K562 (cell line): ENCODE results near the gene SDSL. TPM values are rescaled to one million over a fixed set of nuclear protein-coding genes. Genes with fewer than 3 reads are reported as not detected.

Source experiments
- ATAC-seq: fragments of 200-7000 bp; cut with Tn5 transposase; 3 replicates; pipeline ENCODE4 v1.9.1; 2020; ENCODE audit warnings: moderate library complexity
- BruUV-seq: library from RNA; stranded (reverse); fragments of 400-500 nt; replicated peaks from 2 replicates; lab custom pipeline; 2021; lab: Mats Ljungman, UMichigan
- CTCF ChIA-PET: fragments of 300-600 bp; formaldehyde crosslinking; extraction: SDS; loops from one replicate; lab custom pipeline; 2021; ENCODE audit warnings: low intra/inter-chr PET ratio; lab: Yijun Ruan, JAX
- POLR2A ChIA-PET: fragments of 300-600, 350-650 bp; sonication (Branson Sonifier 250); formaldehyde crosslinking; extraction: SDS; loops from one replicate; lab custom pipeline; 2021; ENCODE audit warnings: antibody characterized with exemption, inconsistent platforms; lab: Yijun Ruan, JAX
- DNase-seq, 4 experiments: peaks; one replicate each; pipeline versions ENCODE4 v3.0.0 to v3.0.0-alpha.2; 2011 to 2018; ENCODE audit warnings: low spot score in 3 of 4, mixed read lengths in 3 of 4; ENCODE audit errors: extremely low read depth in 1 of 4
- FAIRE-seq: peaks from 2 replicates; lab custom pipeline; 2011; peaks lifted over from hg19 to GRCh38; lab: Jason Lieb, UNC
- H2AFZ ChIP-seq: 2 replicates; pipeline ENCODE4 v1.6.0; 2011; ENCODE audit warnings: low read depth, low read length, control low read depth, inconsistent platforms
- H3K27ac ChIP-seq: fragments of 200-600 bp; 3 replicates; pipeline ENCODE4 v1.8.0; 2011; ENCODE audit warnings: low read depth, mild to moderate bottlenecking, control low read depth, inconsistent platforms, low read length, moderate library complexity, mixed read lengths; ENCODE audit errors: extremely low read depth
- H3K27me3 ChIP-seq, 2 experiments: fragments of 300-600 bp in 1 of 2; 2 replicates in 1 of 2; 3 replicates in 1 of 2; pipeline versions ENCODE4 v1.6.0 to v1.8.0; 2011; ENCODE audit warnings: inconsistent platforms in 2 of 2, low read length in 2 of 2, mild to moderate bottlenecking in 1 of 2, mixed read lengths in 1 of 2, moderate library complexity in 1 of 2; ENCODE audit not compliant: control insufficient read depth in 2 of 2, insufficient read depth in 2 of 2
- H3K36me3 ChIP-seq: fragments of 300-600 bp; 3 replicates; pipeline ENCODE4 v1.8.0; 2011; ENCODE audit warnings: mild to moderate bottlenecking, low read length, inconsistent platforms; ENCODE audit not compliant: control insufficient read depth, insufficient read depth
- H3K4me1 ChIP-seq, 2 experiments: fragments of 200-600 bp in 1 of 2; replicated peaks in 1 of 2; 2 replicates in 1 of 2; 3 replicates in 1 of 2; pipeline versions ENCODE4 v1.5.1 to v1.8.0; 2011; ENCODE audit warnings: inconsistent platforms in 2 of 2, low read length in 2 of 2, mild to moderate bottlenecking in 1 of 2, mixed read lengths in 1 of 2, moderate library complexity in 1 of 2; ENCODE audit not compliant: control insufficient read depth in 2 of 2, insufficient read depth in 2 of 2
- H3K4me2 ChIP-seq: 2 replicates; pipeline ENCODE4 v1.6.1; 2011; ENCODE audit warnings: low read length, control low read depth, inconsistent platforms, mixed read lengths; ENCODE audit not compliant: insufficient read depth
- H3K4me3 ChIP-seq: fragments of 200-600 bp; sonication (generic), shearing (Covaris generic); 2 replicates; pipeline ENCODE4 v1.5.1; 2016; ENCODE audit warnings: control low read depth, inconsistent platforms
- H3K79me2 ChIP-seq: fragments of 200-600 bp; 3 replicates; pipeline ENCODE4 v1.8.0; 2011; ENCODE audit warnings: low read length, inconsistent platforms; ENCODE audit not compliant: control insufficient read depth, insufficient read depth
- H3K9ac ChIP-seq, 2 experiments: 2 replicates each; pipeline versions ENCODE4 v1.6.0 to v1.6.1; 2011; ENCODE audit warnings: low read depth in 2 of 2, low read length in 2 of 2, control low read depth in 1 of 2, inconsistent platforms in 1 of 2, mild to moderate bottlenecking in 1 of 2, mixed read lengths in 1 of 2; ENCODE audit not compliant: insufficient read depth in 1 of 2
- H3K9me1 ChIP-seq: one replicate; pipeline ENCODE4 v1.6.0; 2011; ENCODE audit warnings: inconsistent platforms, mild to moderate bottlenecking, low read length, moderate library complexity; ENCODE audit not compliant: control insufficient read depth, insufficient read depth
- H3K9me3 ChIP-seq: replicated peaks from 2 replicates; pipeline ENCODE4 v1.5.1; 2011; ENCODE audit warnings: low read depth, low read length, inconsistent platforms; ENCODE audit not compliant: control insufficient read depth, insufficient read depth
- H4K20me1 ChIP-seq: replicated peaks from 2 replicates; pipeline ENCODE4 v1.6.1; 2011; ENCODE audit warnings: low read length, inconsistent platforms, mixed read lengths; ENCODE audit not compliant: control insufficient read depth, insufficient read depth
- CC2D1A ChIP-seq: fragments of 450-650 bp; IDR thresholded peaks from 2 replicates; pipeline ENCODE4 v1.6.1; 2017; ENCODE audit warnings: mild to moderate bottlenecking
- CREB1 ChIP-seq, 2 experiments: sonication (generic) in 1 of 2; formaldehyde crosslinking in 1 of 2; IDR thresholded peaks; 2 replicates each; pipeline versions ENCODE4 v1.6.1 to v1.8.0; 2012 to 2022; ENCODE audit warnings: inconsistent platforms in 1 of 2, mild to moderate bottlenecking in 1 of 2, missing genetic modification reagents in 1 of 2, moderate library complexity in 1 of 2
- EHMT2 ChIP-seq: fragments of 450-650 bp; IDR thresholded peaks from 2 replicates; pipeline ENCODE4 v1.6.1; 2018; ENCODE audit warnings: antibody characterized with exemption
- GTF2E2 ChIP-seq: fragments of 200-800 bp; sonication (Bioruptor generic); IDR thresholded peaks from 2 replicates; pipeline ENCODE4 v1.6.1; 2016; ENCODE audit warnings: missing genetic modification characterization, missing compliant biosample characterization
- HDAC8 ChIP-seq: fragments of 450-650 bp; IDR thresholded peaks from 2 replicates; pipeline ENCODE4 v1.6.1; 2016; ENCODE audit warnings: mild to moderate bottlenecking, missing genetic modification characterization, moderate library complexity, missing compliant biosample characterization
- HLTF ChIP-seq: fragments of 450-650 bp; IDR thresholded peaks from 2 replicates; pipeline ENCODE4 v1.6.1; 2016
- ID3 ChIP-seq, 2 experiments: fragments of 250-450 bp in 1 of 2; fragments of 450-650 bp in 1 of 2; sonication (Bioruptor Pico) in 1 of 2; IDR thresholded peaks; 2 replicates each; pipeline versions ENCODE4 v1.6.1 to v1.8.0; 2016 to 2021; ENCODE audit warnings: mild to moderate bottlenecking in 2 of 2, moderate library complexity in 2 of 2, missing compliant biosample characterization in 1 of 2, missing genetic modification characterization in 1 of 2
- KAT2B ChIP-seq: IDR thresholded peaks from one replicate; pipeline ENCODE4 v1.6.1; 2012; ENCODE audit warnings: low read depth, mild to moderate bottlenecking, control low read depth, inconsistent platforms, low read length, moderate library complexity
- MXD1 ChIP-seq: fragments of 250-450 bp; sonication (Bioruptor Pico); IDR thresholded peaks from 2 replicates; pipeline ENCODE4 v1.8.0; 2021; ENCODE audit warnings: borderline replicate concordance, mild to moderate bottlenecking, moderate library complexity; ENCODE audit not compliant: poor library complexity, severe bottlenecking
- MXI1 ChIP-seq: IDR thresholded peaks from 2 replicates; pipeline ENCODE4 v1.6.1; 2011; ENCODE audit warnings: low read depth, mild to moderate bottlenecking, improper control_type of control experiment, low read length
- RB1 ChIP-seq: fragments of 450-650 bp; IDR thresholded peaks from 2 replicates; pipeline ENCODE4 v1.6.1; 2017; ENCODE audit warnings: low read depth, mild to moderate bottlenecking
- SMAD1 ChIP-seq: fragments of 150-350 bp; IDR thresholded peaks from 2 replicates; pipeline ENCODE4 v1.6.1; 2014; ENCODE audit warnings: low read length, low read depth; ENCODE audit not compliant: partially characterized antibody
- ZNF324 ChIP-seq: fragments of 250-450 bp; sonication (Bioruptor Pico); IDR thresholded peaks from 2 replicates; pipeline ENCODE4 v1.4.0; 2020; ENCODE audit warnings: mild to moderate bottlenecking
- ZNF696 ChIP-seq: fragments of 250-450 bp; sonication (Bioruptor Pico); conservative IDR thresholded peaks from 2 replicates; pipeline ENCODE4 v1.4.0; 2020; ENCODE audit warnings: mild to moderate bottlenecking, moderate library complexity
- WGBS: fragments of 100-300 bp; shearing (Covaris generic); methylation state at CpG from one replicate; pipeline ENCODE4 v1.1.6; 2016; ENCODE audit warnings: low coverage, mixed read lengths; ENCODE audit not compliant: insufficient coverage; ENCODE audit errors: missing lambda C conversion rate; 5-methylcytosine and 5-hydroxymethylcytosine counted together
- in situ Hi-C: fragments of 300-500 bp; cut with MboI; formaldehyde crosslinking; loops from 4 replicates; pipeline ENCODE4 v1.15.0; 2018; ENCODE audit warnings: inconsistent platforms, mixed read lengths
- intact Hi-C: fragments of 100-400 bp; cut with micrococcal nuclease; formaldehyde crosslinking; loops from 2 replicates; pipeline ENCODE4 v1.14.2; 2022
- polyA plus RNA-seq, 8 experiments: library from polyadenylated mRNA; depleted of rRNA in 4 of 8; stranded (reverse) in 5 of 8; unstranded in 3 of 8; fragments of >200 nt; fragmentation: Nextera tagmentation in 2 of 8; fragmentation: Illumina TruSeq in 1 of 8; extraction: Ambion mirVana in 2 of 8; extraction: Trizol in 1 of 8; gene quantifications; 2 replicates each; pipeline versions ENCODE4 v1.2.1 to v1.2.3, GENCODE V29; 2011 to 2014; ENCODE audit warnings: inconsistent platforms in 1 of 8, missing spikeins in 1 of 8
- total RNA-seq, 7 experiments: library from RNA; depleted of rRNA in 6 of 7; stranded (reverse); fragments of >200 nt in 6 of 7; fragmentation: Illumina TruSeq in 2 of 7; extraction: Trizol in 2 of 7; gene quantifications; 2 replicates each; pipeline versions ENCODE4 v1.2.1 to v1.2.3, GENCODE V29; 2011 to 2021; ENCODE audit warnings: low replicate concordance in 1 of 7
- TF ChIP-seq, protein P1 (sequence below): fragments of 250-450 bp; sonication (Bioruptor Pico); IDR thresholded peaks from 2 replicates; pipeline ENCODE4 v1.8.0; 2021; ENCODE audit warnings: mild to moderate bottlenecking, moderate library complexity
- TF ChIP-seq, protein P2 (sequence below): sonication (generic); formaldehyde crosslinking; IDR thresholded peaks from 2 replicates; pipeline ENCODE4 v1.9.0; 2022; ENCODE audit warnings: mild to moderate bottlenecking, missing genetic modification reagents

The SDSL gene
- total and polyA plus RNA-seq, 9 of the 15 experiments (the other 6 are each of a cell fraction or from before 2014, with no cell fraction given) = 0.31 to 11.0 (median 7.4) TPM

- Histone ChIP-seq H3K9me3 (no peaks in the 10 kb centered on the region), H3K27me3 (peaks cover 75 to 96% of the 10 kb centered on the region in 2 experiments), H3K9ac (peak overlapping the region in 1 of 2 experiments; percentile 85; a peak in 2 of 4 replicates), H2AFZ (peak overlapping the region; percentile 78), H3K36me3 (no peaks in the 10 kb centered on the region), H3K4me1 (peaks cover 0 to 62% of the 10 kb centered on the region in 2 experiments; a peak in 3 of 5 replicates), H4K20me1 (peaks cover 24% of the 10 kb centered on the region), H3K9me1 (no peaks in the 10 kb centered on the region), H3K4me2 (peak overlapping the region; percentile 67), H3K4me3 (peak overlapping the region; percentile 36), H3K27ac (no peak overlapping the region), H3K79me2 (no peaks in the 10 kb centered on the region)
- ChIA-PET POLR2A (interaction anchor here (0.7 kb wide), 1 partner anchor 284 kb away, joined by 4 read pairs; no protein-coding TSS in a partner anchor), CTCF (interaction anchor here (0.6 kb wide), 1 partner anchor 26 kb away, joined by 4 read pairs; no protein-coding TSS in a partner anchor)
- intact Hi-C loops = loop anchor here (10.0 kb wide), 1 partner anchor 117 kb away; no protein-coding TSS in a partner anchor
- 3% methylated on average over 62 of the region's 78 CpGs for WGBS
- FAIRE-seq = no peak
- ATAC-seq = peak; percentile 56
- in situ Hi-C loops = no loop called here
- BruUV-seq = no TSS peak
- peak; percentile 37 to 58 (median 45) for DNase-seq
- TF ChIP-seq ID3 (CRISPR knock-in tag; IDR thresholded peaks at IDR 0.05) (no peak), ID3 (tag; IDR thresholded peaks at IDR 0.05) (no peak), GTF2E2 (tag) (no peak), ZNF324 (CRISPR knock-in tag) (no peak), RB1 (no peak), ZNF696 (CRISPR knock-in tag) (no peak), CC2D1A (peak; percentile 79; the same call in 1 of the 2 replicates), KAT2B (no peak), MXI1 (no peak), HDAC8 (tag) (no peak), CREB1 (IDR thresholded peaks at IDR 0.05) (peak; percentile 85), CREB1 (CRISPR knock-in tag; IDR thresholded peaks at IDR 0.05) (peak; percentile 64; the same call in 1 of the 2 replicates), MXD1 (CRISPR knock-in tag) (no peak), EHMT2 (no peak), HLTF (no peak), SMAD1 (no peak)
- TF ChIP-seq, protein P1, sequence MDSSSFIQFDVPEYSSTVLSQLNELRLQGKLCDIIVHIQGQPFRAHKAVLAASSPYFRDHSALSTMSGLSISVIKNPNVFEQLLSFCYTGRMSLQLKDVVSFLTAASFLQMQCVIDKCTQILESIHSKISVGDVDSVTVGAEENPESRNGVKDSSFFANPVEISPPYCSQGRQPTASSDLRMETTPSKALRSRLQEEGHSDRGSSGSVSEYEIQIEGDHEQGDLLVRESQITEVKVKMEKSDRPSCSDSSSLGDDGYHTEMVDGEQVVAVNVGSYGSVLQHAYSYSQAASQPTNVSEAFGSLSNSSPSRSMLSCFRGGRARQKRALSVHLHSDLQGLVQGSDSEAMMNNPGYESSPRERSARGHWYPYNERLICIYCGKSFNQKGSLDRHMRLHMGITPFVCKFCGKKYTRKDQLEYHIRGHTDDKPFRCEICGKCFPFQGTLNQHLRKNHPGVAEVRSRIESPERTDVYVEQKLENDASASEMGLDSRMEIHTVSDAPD (CRISPR knock-in tag) = no peak
- TF ChIP-seq, protein P2, sequence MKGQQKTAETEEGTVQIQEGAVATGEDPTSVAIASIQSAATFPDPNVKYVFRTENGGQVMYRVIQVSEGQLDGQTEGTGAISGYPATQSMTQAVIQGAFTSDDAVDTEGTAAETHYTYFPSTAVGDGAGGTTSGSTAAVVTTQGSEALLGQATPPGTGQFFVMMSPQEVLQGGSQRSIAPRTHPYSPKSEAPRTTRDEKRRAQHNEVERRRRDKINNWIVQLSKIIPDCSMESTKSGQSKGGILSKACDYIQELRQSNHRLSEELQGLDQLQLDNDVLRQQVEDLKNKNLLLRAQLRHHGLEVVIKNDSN = 0 out of 2 replicates have a peak, but pooled peaks have one; percentile 19
Measured at GRCh38 chr12:113467502-113468364, 45.6 kb downstream of the SDSL start.
